ENCODE measurements around the gene CPTP. TPM values are rescaled to one million over a fixed set of nuclear protein-coding genes. Genes with fewer than 3 reads are reported as not detected.

The CPTP gene
- total and polyA plus RNA-seq, 2 of the 13 experiments (the other 11 are each of a cell fraction or from before 2014, with no cell fraction given): 5.5 to 9.3 TPM

DNA sequence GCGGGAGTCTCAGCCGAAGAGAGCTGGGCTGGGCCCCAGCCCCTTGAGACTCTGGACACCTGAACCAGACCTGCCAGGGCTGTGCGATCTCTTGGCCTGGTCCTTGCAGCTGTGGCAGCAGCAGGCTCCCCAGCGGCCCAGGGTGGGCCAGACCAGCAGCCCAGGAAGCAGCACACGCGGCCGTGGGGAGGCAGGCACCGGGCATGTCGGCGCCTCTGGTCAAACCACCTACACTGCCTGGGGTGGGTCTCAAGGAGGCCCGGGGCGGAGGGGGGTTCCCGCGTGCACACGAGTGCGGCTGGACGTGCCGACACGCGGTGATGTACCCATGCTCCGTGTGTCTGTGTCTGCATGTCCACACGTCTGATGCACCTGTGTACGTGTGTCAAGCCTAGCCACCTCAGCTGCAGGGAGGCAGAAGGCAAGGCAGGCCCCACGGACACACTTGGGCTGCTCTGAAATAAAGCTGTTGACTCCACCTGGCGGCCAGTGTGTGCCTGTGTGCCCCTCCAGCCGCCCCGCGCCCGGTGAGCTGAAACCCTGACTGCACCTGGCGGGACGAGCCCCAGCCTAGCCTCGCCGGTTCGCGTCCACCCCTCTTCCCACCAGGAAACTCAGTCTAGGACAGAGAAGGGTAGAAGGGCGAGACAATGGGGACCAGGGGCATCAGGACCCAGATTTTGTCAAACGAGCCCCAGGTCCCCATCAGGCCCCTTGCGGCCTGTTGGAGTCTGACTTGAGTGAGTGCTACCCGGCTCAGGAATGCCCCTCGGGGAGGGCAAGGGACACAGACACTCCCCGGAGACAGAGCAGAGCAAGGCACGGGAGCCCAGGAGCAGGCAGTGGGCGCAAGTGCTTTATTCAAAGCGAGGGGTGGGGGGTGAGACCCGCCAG is 32.8 kb upstream of the CPTP start (continued):
- TF ChIP-seq, protein P1, sequence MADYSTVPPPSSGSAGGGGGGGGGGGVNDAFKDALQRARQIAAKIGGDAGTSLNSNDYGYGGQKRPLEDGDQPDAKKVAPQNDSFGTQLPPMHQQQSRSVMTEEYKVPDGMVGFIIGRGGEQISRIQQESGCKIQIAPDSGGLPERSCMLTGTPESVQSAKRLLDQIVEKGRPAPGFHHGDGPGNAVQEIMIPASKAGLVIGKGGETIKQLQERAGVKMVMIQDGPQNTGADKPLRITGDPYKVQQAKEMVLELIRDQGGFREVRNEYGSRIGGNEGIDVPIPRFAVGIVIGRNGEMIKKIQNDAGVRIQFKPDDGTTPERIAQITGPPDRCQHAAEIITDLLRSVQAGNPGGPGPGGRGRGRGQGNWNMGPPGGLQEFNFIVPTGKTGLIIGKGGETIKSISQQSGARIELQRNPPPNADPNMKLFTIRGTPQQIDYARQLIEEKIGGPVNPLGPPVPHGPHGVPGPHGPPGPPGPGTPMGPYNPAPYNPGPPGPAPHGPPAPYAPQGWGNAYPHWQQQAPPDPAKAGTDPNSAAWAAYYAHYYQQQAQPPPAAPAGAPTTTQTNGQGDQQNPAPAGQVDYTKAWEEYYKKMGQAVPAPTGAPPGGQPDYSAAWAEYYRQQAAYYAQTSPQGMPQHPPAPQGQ (CRISPR knock-in tag; IDR thresholded peaks at IDR 0.05; ENCODE audit: borderline replicate concordance): no peak
- TF ChIP-seq, protein P2, sequence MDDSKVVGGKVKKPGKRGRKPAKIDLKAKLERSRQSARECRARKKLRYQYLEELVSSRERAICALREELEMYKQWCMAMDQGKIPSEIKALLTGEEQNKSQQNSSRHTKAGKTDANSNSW (CRISPR knock-in tag; IDR thresholded peaks at IDR 0.05; ENCODE audit: borderline replicate concordance): no peak
- TF ChIP-seq, protein P3, sequence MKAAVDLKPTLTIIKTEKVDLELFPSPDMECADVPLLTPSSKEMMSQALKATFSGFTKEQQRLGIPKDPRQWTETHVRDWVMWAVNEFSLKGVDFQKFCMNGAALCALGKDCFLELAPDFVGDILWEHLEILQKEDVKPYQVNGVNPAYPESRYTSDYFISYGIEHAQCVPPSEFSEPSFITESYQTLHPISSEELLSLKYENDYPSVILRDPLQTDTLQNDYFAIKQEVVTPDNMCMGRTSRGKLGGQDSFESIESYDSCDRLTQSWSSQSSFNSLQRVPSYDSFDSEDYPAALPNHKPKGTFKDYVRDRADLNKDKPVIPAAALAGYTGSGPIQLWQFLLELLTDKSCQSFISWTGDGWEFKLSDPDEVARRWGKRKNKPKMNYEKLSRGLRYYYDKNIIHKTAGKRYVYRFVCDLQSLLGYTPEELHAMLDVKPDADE (CRISPR knock-in tag; IDR thresholded peaks at IDR 0.05): no peak
- no peak for TF ChIP-seq TAF1 (CRISPR knock-in tag; IDR thresholded peaks at IDR 0.05)
- TF ChIP-seq ZNF883 (CRISPR knock-in tag; IDR thresholded peaks at IDR 0.05; ENCODE audit: not compliant biosample characterization): no peak
- TF ChIP-seq, protein P4, sequence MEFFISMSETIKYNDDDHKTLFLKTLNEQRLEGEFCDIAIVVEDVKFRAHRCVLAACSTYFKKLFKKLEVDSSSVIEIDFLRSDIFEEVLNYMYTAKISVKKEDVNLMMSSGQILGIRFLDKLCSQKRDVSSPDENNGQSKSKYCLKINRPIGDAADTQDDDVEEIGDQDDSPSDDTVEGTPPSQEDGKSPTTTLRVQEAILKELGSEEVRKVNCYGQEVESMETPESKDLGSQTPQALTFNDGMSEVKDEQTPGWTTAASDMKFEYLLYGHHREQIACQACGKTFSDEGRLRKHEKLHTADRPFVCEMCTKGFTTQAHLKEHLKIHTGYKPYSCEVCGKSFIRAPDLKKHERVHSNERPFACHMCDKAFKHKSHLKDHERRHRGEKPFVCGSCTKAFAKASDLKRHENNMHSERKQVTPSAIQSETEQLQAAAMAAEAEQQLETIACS (CRISPR knock-in tag; IDR thresholded peaks at IDR 0.05): no peak
- TF ChIP-seq ZNF143 (CRISPR knock-in tag; IDR thresholded peaks at IDR 0.05): no peak
- no peak for TF ChIP-seq ZNF670 (CRISPR knock-in tag; IDR thresholded peaks at IDR 0.05; ENCODE audit: borderline replicate concordance)
- TF ChIP-seq, protein P5, sequence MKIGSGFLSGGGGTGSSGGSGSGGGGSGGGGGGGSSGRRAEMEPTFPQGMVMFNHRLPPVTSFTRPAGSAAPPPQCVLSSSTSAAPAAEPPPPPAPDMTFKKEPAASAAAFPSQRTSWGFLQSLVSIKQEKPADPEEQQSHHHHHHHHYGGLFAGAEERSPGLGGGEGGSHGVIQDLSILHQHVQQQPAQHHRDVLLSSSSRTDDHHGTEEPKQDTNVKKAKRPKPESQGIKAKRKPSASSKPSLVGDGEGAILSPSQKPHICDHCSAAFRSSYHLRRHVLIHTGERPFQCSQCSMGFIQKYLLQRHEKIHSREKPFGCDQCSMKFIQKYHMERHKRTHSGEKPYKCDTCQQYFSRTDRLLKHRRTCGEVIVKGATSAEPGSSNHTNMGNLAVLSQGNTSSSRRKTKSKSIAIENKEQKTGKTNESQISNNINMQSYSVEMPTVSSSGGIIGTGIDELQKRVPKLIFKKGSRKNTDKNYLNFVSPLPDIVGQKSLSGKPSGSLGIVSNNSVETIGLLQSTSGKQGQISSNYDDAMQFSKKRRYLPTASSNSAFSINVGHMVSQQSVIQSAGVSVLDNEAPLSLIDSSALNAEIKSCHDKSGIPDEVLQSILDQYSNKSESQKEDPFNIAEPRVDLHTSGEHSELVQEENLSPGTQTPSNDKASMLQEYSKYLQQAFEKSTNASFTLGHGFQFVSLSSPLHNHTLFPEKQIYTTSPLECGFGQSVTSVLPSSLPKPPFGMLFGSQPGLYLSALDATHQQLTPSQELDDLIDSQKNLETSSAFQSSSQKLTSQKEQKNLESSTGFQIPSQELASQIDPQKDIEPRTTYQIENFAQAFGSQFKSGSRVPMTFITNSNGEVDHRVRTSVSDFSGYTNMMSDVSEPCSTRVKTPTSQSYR (CRISPR knock-in tag; IDR thresholded peaks at IDR 0.05; ENCODE audit: borderline replicate concordance): no peak
- TF ChIP-seq, protein P6, sequence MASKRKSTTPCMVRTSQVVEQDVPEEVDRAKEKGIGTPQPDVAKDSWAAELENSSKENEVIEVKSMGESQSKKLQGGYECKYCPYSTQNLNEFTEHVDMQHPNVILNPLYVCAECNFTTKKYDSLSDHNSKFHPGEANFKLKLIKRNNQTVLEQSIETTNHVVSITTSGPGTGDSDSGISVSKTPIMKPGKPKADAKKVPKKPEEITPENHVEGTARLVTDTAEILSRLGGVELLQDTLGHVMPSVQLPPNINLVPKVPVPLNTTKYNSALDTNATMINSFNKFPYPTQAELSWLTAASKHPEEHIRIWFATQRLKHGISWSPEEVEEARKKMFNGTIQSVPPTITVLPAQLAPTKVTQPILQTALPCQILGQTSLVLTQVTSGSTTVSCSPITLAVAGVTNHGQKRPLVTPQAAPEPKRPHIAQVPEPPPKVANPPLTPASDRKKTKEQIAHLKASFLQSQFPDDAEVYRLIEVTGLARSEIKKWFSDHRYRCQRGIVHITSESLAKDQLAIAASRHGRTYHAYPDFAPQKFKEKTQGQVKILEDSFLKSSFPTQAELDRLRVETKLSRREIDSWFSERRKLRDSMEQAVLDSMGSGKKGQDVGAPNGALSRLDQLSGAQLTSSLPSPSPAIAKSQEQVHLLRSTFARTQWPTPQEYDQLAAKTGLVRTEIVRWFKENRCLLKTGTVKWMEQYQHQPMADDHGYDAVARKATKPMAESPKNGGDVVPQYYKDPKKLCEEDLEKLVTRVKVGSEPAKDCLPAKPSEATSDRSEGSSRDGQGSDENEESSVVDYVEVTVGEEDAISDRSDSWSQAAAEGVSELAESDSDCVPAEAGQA (IDR thresholded peaks at IDR 0.05; ENCODE audit: low read depth): no peak
- TF ChIP-seq, protein P6 (CRISPR knock-in tag; IDR thresholded peaks at IDR 0.05; ENCODE audit: borderline replicate concordance): no peak
- no peak for TF ChIP-seq MIER3 (CRISPR knock-in tag; IDR thresholded peaks at IDR 0.05; ENCODE audit: borderline replicate concordance)
- peak; percentile 42 for TF ChIP-seq SMC3 (IDR thresholded peaks at IDR 0.05; ENCODE audit: low read length)
- peak; percentile 91 for TF ChIP-seq AKAP8 (CRISPR knock-in tag; IDR thresholded peaks at IDR 0.05)
